ENCODE measurements around the gene VAV3. TPM values are rescaled to one million over a fixed set of nuclear protein-coding genes. Genes with fewer than 3 reads are reported as not detected.

The VAV3 gene
- total and polyA plus RNA-seq, 4 donors, result 1.7 to 14.4 (median 7.6) TPM

DNA sequence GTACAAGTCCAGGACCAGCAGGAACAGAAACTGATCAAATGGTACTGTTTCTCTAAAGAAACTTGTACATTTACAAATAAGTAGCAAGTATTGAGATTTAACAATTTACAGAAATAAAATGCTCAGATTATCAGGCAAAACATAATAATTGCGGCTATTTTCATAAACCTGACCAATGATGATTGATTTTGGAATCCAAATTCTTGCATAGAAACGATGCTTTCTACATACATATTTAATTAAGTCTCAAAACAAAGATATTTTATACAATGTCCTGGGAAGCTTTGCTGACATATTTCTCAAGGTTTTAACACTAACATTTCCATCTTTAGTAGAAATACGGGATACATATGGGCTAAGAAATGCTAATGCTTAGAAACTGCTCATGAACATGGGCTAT is 157.1 kb downstream of the VAV3 start:
- Histone ChIP-seq H3K36me3 (ENCODE audit: control insufficient read depth in 4 of 4, insufficient read depth in 4 of 4, low read length in 4 of 4) (no peaks in the 10 kb centered on the region), H3K27me3 (ENCODE audit: control insufficient read depth in 3 of 3, insufficient read depth in 3 of 3, low read length in 2 of 3) (no peaks in the 10 kb centered on the region), H3K9ac (ENCODE audit: insufficient read depth in 1 of 2, low read length in 2 of 2) (no peak overlapping the region), H3K4me1 (ENCODE audit: control insufficient read depth in 5 of 5, insufficient read depth in 5 of 5, low read length in 5 of 5) (no peaks in the 10 kb centered on the region), H3K4me3 (no peak overlapping the region), H3K27ac (ENCODE audit: low read depth in 1 of 2, low read length in 1 of 2) (no peak overlapping the region), H3K9me3 (ENCODE audit: control insufficient read depth in 4 of 4, insufficient read depth in 3 of 4, low read length in 3 of 4) (no peaks in the 10 kb centered on the region)
- DNase-seq (no peak), ATAC-seq (ENCODE audit: insufficient read depth, low FRiP score) (no peak)
- TF ChIP-seq, protein P1, sequence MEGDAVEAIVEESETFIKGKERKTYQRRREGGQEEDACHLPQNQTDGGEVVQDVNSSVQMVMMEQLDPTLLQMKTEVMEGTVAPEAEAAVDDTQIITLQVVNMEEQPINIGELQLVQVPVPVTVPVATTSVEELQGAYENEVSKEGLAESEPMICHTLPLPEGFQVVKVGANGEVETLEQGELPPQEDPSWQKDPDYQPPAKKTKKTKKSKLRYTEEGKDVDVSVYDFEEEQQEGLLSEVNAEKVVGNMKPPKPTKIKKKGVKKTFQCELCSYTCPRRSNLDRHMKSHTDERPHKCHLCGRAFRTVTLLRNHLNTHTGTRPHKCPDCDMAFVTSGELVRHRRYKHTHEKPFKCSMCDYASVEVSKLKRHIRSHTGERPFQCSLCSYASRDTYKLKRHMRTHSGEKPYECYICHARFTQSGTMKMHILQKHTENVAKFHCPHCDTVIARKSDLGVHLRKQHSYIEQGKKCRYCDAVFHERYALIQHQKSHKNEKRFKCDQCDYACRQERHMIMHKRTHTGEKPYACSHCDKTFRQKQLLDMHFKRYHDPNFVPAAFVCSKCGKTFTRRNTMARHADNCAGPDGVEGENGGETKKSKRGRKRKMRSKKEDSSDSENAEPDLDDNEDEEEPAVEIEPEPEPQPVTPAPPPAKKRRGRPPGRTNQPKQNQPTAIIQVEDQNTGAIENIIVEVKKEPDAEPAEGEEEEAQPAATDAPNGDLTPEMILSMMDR (IDR thresholded peaks at IDR 0.05; ENCODE audit: control extremely low read depth, extremely low read depth), result no peak
- WGBS, 2 donors, result 93% methylated on average over 3 of the region's 3 CpGs

DNA sequence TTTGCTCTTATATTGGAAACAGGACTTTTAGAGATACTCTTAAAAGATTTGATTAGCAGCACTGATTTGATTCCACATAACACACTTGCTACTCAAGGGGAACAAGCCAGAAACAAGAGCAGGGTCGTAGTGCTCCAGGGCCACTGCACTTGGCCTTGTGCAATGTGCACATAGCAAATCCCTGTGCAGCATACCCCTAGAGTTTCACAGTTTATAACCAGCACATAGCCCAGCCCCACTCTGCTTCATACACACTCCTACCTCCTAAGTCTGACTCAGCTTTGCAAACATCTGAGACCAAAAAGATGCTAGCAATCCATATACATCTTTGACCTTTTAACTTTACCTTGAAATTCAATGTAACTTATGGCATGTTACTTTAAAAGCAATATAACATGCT is 157.6 kb downstream of the VAV3 start:
- TF ChIP-seq, protein P1 (IDR thresholded peaks at IDR 0.05; ENCODE audit: control extremely low read depth, extremely low read depth), result no peak
- no peak for DNase-seq
- Histone ChIP-seq H3K27ac (ENCODE audit: low read depth in 1 of 2, low read length in 1 of 2) (no peak overlapping the region), H3K4me3 (no peak overlapping the region), H3K9me3 (ENCODE audit: control insufficient read depth in 4 of 4, insufficient read depth in 3 of 4, low read length in 3 of 4) (no peaks in the 10 kb centered on the region), H3K4me1 (ENCODE audit: control insufficient read depth in 5 of 5, insufficient read depth in 5 of 5, low read length in 5 of 5) (no peaks in the 10 kb centered on the region), H3K9ac (ENCODE audit: insufficient read depth in 1 of 2, low read length in 2 of 2) (no peak overlapping the region), H3K27me3 (ENCODE audit: control insufficient read depth in 3 of 3, insufficient read depth in 3 of 3, low read length in 2 of 3) (no peaks in the 10 kb centered on the region), H3K36me3 (ENCODE audit: control insufficient read depth in 4 of 4, insufficient read depth in 4 of 4, low read length in 4 of 4) (no peaks in the 10 kb centered on the region)
- WGBS, 2 donors, result 55 to 62% methylated on average over 1 of the region's 1 CpG
- no peak for ATAC-seq (ENCODE audit: insufficient read depth, low FRiP score)

DNA sequence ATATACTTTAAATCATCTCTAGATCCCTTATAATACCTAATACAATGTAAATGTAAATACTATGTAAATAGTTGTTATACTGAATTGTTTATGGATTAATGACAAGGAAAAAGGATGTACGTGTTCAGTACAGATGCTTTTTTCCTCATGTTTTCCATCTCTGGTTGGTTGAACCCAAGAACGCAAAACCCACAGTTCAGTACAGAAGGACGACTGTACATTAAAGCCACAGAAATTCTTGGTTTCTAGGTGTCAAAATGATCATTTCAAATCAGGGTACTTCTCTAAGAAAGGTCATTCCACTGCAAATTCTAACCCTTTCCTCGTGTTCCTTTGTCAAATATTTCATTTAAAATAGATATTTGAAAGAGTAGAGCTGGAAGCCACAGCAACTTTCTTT is 158.1 kb downstream of the VAV3 start:
- Histone ChIP-seq H3K9me3 (ENCODE audit: control insufficient read depth in 4 of 4, insufficient read depth in 3 of 4, low read length in 3 of 4) (no peaks in the 10 kb centered on the region), H3K27ac (ENCODE audit: low read depth in 1 of 2, low read length in 1 of 2) (no peak overlapping the region), H3K36me3 (ENCODE audit: control insufficient read depth in 4 of 4, insufficient read depth in 4 of 4, low read length in 4 of 4) (no peaks in the 10 kb centered on the region), H3K9ac (ENCODE audit: insufficient read depth in 1 of 2, low read length in 2 of 2) (no peak overlapping the region), H3K4me3 (no peak overlapping the region), H3K4me1 (ENCODE audit: control insufficient read depth in 5 of 5, insufficient read depth in 5 of 5, low read length in 5 of 5) (no peaks in the 10 kb centered on the region), H3K27me3 (ENCODE audit: control insufficient read depth in 3 of 3, insufficient read depth in 3 of 3, low read length in 2 of 3) (no peaks in the 10 kb centered on the region)
- no peak for DNase-seq
- ATAC-seq (ENCODE audit: insufficient read depth, low FRiP score), result no peak
- 89 to 94% methylated on average over 4 of the region's 4 CpGs for WGBS, 2 donors
- TF ChIP-seq, protein P1 (IDR thresholded peaks at IDR 0.05; ENCODE audit: control extremely low read depth, extremely low read depth), result no peak

DNA sequence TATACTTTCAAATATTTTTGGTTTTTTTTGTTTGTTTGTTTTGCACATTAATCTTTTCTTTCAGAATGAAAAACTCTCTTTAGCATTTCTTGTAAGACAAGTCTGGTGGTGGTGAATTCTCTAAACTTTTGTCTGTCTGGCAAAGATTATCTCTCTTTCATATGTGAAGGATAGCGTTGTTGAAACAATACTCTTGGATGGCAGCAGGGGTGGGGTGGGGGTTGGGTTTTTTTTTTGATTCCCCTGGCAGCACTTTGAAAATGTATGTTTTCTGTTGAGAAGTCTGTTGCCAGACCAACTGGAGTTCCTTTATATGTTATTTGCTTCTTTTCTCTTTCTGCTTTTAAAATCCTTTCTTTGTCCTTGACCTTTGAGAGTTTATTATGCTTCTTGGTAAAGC is 160.2 kb downstream of the VAV3 start:
- peaks cover 0 to 4% (median 0%) of the 10 kb centered on the region in 4 donors for H3K9me3 ChIP-seq (ENCODE audit: control insufficient read depth in 4 of 4, insufficient read depth in 3 of 4, low read length in 3 of 4)
- H3K27me3 ChIP-seq (ENCODE audit: control insufficient read depth in 3 of 3, insufficient read depth in 3 of 3, low read length in 2 of 3), result no peaks in the 10 kb centered on the region
- no peak overlapping the region for H3K27ac ChIP-seq (ENCODE audit: low read depth in 1 of 2, low read length in 1 of 2)
- ATAC-seq (ENCODE audit: insufficient read depth, low FRiP score), result no peak
- 68 to 82% methylated on average over 1 of the region's 1 CpG for WGBS, 2 donors
- DNase-seq, result no peak
- TF ChIP-seq, protein P1 (IDR thresholded peaks at IDR 0.05; ENCODE audit: control extremely low read depth, extremely low read depth), result no peak
- H3K9ac ChIP-seq (ENCODE audit: insufficient read depth in 1 of 2, low read length in 2 of 2), result no peak overlapping the region
- H3K4me1 ChIP-seq (ENCODE audit: control insufficient read depth in 5 of 5, insufficient read depth in 5 of 5, low read length in 5 of 5), result no peaks in the 10 kb centered on the region
- H3K36me3 ChIP-seq (ENCODE audit: control insufficient read depth in 4 of 4, insufficient read depth in 4 of 4, low read length in 4 of 4), result no peaks in the 10 kb centered on the region
- no peak overlapping the region for H3K4me3 ChIP-seq
